ENCODE results near the gene ZNF239. TPM values are rescaled to one million over a fixed set of nuclear protein-coding genes. Genes with fewer than 3 reads are reported as not detected.

The ZNF239 gene
- 1.2 and 4.3 TPM in 2 replicates for total RNA-seq

GRCh38 chr10:43574001-43574892, at the start of gene ZNF239:
Gene ZNF239 (minus strand): TSS chr10:43574616. CDS start chr10:43558079, 16,537 bp downstream.

GRCh38 chr10:43606323-43607198, 32.1 kb upstream of the ZNF239 start, which contains the start of gene ZNF485:
Gene ZNF485 (plus strand): TSS chr10:43606438. CDS start chr10:43607051, 613 bp downstream.

Other genes starting within 250 kb of the ZNF239 start
- not detected in 2 replicates for gene FXYD4, start 203.0 kb downstream of the ZNF239 start, total RNA-seq
- gene HNRNPF, start 165.4 kb downstream of the ZNF239 start, total RNA-seq: 169 and 176 TPM in 2 replicates
- gene ZNF487, start 137.5 kb downstream of the ZNF239 start, total RNA-seq: 1.8 and 3.8 TPM in 2 replicates
- 2.0 and 5.0 TPM in 2 replicates for gene ZNF485, start 31.8 kb upstream of the ZNF239 start, total RNA-seq
- gene ZNF32, start 74.3 kb upstream of the ZNF239 start, total RNA-seq: 36.1 and 46.3 TPM in 2 replicates

Measured in pericardium fibroblast (primary cell).